Esophagus squamous epithelium (tissue), 5 donors: Measurements from ENCODE around the gene NID1. TPM values are rescaled to one million over a fixed set of nuclear protein-coding genes. Genes with fewer than 3 reads are reported as not detected.

Experiments
- DNase-seq: peaks from one replicate; lab custom pipeline; 2025; lab: John Stamatoyannopoulos, UW
- H3K27ac ChIP-seq, 4 donors: fragments of 200-600 bp; sonication (generic); one replicate each; pipeline ENCODE4 v1.5.1; 2016 to 2019; ENCODE audit warnings: mild to moderate bottlenecking in 1 of 4
- H3K27me3 ChIP-seq, 4 donors: fragments of 200-600 bp; sonication (generic); 1 replicate in 3 of 4; 2 replicates in 1 of 4; pipeline versions ENCODE4 v1.5.1 to v1.6.0; 2017 to 2021; ENCODE audit warnings: antibody characterized with exemption in 1 of 4
- H3K36me3 ChIP-seq, 3 donors: fragments of 200-600 bp; sonication (generic); one replicate each; pipeline ENCODE4 v1.5.1; 2016 to 2019
- H3K4me1 ChIP-seq, 3 donors: fragments of 200-600 bp; sonication (generic); one replicate each; pipeline ENCODE4 v1.5.1; 2017 to 2019
- H3K4me3 ChIP-seq, 4 donors: fragments of 200-600 bp; sonication (generic); 1 replicate in 3 of 4; 2 replicates in 1 of 4; pipeline ENCODE4 v1.5.1; 2016 to 2019; ENCODE audit warnings: mild to moderate bottlenecking in 2 of 4, moderate library complexity in 1 of 4
- H3K9me3 ChIP-seq, 3 donors: fragments of 200-600 bp; sonication (generic); one replicate each; pipeline ENCODE4 v1.5.1; 2016 to 2019
- POLR2A ChIP-seq, 4 donors: fragments of 450-650 bp; IDR thresholded peaks; one replicate each; pipeline ENCODE4 v1.6.1; 2017; ENCODE audit warnings: antibody characterized with exemption in 4 of 4, mild to moderate bottlenecking in 4 of 4, moderate library complexity in 3 of 4
- WGBS, 2 donors: methylation state at CpG; one replicate each; pipeline ENCODE4 v1.1.5; 2018; 5-methylcytosine and 5-hydroxymethylcytosine counted together
- intact Hi-C: fragments of 100-400 bp; cut with DNase I; formaldehyde crosslinking; loops from one replicate; pipeline ENCODE4 v1.15.0; 2022
- total RNA-seq, 4 donors: library from RNA; depleted of rRNA; stranded (reverse); fragments of >200 nt; gene quantifications; one replicate each; pipeline ENCODE4 v1.1.0, GENCODE V29; 2016
- TF ChIP-seq, protein P1 (sequence below), 6 experiments: fragments of 450-650 bp in 4 of 6; fragments of 200-600 bp in 2 of 6; sonication (generic) in 2 of 6; IDR thresholded peaks; one replicate each; pipeline ENCODE4 v1.5.1; 2016 to 2019; ENCODE audit warnings: antibody characterized with exemption in 6 of 6, mild to moderate bottlenecking in 4 of 6, moderate library complexity in 4 of 6
- donor health status: DM: yes; HTN: yes; CAD: no.

NID1 gene
- total RNA-seq, 4 donors from 2014 or later = 3.6 to 120 (median 28.5) TPM

- Histone ChIP-seq H3K9me3 (no peaks in the 10 kb centered on the region), H3K4me3 (no peak overlapping the region), H3K4me1 (no peaks in the 10 kb centered on the region), H3K27ac (no peak overlapping the region), H3K36me3 (peaks cover 5 to 77% (median 8%) of the 10 kb centered on the region in 3 donors), H3K27me3 (no peaks in the 10 kb centered on the region)
- TF ChIP-seq, protein P1, sequence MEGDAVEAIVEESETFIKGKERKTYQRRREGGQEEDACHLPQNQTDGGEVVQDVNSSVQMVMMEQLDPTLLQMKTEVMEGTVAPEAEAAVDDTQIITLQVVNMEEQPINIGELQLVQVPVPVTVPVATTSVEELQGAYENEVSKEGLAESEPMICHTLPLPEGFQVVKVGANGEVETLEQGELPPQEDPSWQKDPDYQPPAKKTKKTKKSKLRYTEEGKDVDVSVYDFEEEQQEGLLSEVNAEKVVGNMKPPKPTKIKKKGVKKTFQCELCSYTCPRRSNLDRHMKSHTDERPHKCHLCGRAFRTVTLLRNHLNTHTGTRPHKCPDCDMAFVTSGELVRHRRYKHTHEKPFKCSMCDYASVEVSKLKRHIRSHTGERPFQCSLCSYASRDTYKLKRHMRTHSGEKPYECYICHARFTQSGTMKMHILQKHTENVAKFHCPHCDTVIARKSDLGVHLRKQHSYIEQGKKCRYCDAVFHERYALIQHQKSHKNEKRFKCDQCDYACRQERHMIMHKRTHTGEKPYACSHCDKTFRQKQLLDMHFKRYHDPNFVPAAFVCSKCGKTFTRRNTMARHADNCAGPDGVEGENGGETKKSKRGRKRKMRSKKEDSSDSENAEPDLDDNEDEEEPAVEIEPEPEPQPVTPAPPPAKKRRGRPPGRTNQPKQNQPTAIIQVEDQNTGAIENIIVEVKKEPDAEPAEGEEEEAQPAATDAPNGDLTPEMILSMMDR (IDR thresholded peaks at IDR 0.05) = no peak
- no peak for TF ChIP-seq POLR2A (IDR thresholded peaks at IDR 0.05)
- intact Hi-C loops = no loop called here
- DNase-seq = no peak
- 85 to 88% methylated on average over 5 to 7 of the region's 7 CpGs for WGBS, 2 donors
Measured at GRCh38 chr1:235992868-235993267, 72.0 kb downstream of the NID1 start.

- Histone ChIP-seq H3K27ac (no peak overlapping the region), H3K4me1 (no peaks in the 10 kb centered on the region), H3K4me3 (no peak overlapping the region), H3K27me3 (no peaks in the 10 kb centered on the region), H3K9me3 (no peaks in the 10 kb centered on the region), H3K36me3 (peaks cover 5 to 77% (median 8%) of the 10 kb centered on the region in 3 donors)
- intact Hi-C loops = no loop called here
- 83 to 86% methylated on average over 12 to 13 of the region's 13 CpGs for WGBS, 2 donors
- TF ChIP-seq, protein P1 (IDR thresholded peaks at IDR 0.05) = no peak
- TF ChIP-seq POLR2A (IDR thresholded peaks at IDR 0.05) = no peak
- DNase-seq = no peak
Measured at GRCh38 chr1:235992346-235992745, 72.5 kb downstream of the NID1 start.

DNA sequence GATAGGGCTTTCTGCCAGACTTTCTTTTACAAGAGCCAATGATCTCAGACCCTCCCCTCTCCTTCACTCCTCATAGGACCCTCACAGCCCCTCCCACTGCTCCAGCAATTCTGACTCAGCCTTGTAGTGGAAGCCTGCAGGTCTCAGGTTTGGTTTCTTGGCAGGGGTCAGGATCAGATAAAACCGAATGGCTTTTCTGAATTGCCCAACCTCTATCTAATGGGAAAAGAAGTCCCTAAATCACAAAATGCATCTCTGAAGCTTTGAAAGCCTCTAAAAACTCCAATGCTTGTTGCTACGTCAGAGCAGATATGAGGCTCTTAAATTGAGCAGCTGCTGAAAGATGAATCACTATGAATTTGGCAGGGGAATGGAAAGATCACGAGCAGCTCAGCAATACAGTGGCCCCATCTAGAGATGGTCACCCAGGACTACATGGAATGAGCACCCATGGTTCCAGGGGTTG lies 74.5 kb downstream of the NID1 start:
- Histone ChIP-seq H3K4me3 (no peak overlapping the region), H3K4me1 (peaks cover 0 to 3% (median 0%) of the 10 kb centered on the region in 3 donors), H3K36me3 (peaks cover 5 to 62% (median 8%) of the 10 kb centered on the region in 3 donors), H3K27me3 (no peaks in the 10 kb centered on the region), H3K27ac (no peak overlapping the region), H3K9me3 (no peaks in the 10 kb centered on the region)
- TF ChIP-seq POLR2A (IDR thresholded peaks at IDR 0.05) = no peak
- TF ChIP-seq, protein P1 (IDR thresholded peaks at IDR 0.05) = no peak
- intact Hi-C loops = no loop called here
- WGBS, 2 donors = 56 to 66% methylated on average over 3 of the region's 3 CpGs
- no peak for DNase-seq

- no peaks in the 10 kb centered on the region for H3K27me3 ChIP-seq
- no peak for DNase-seq
- peaks cover 5 to 59% (median 8%) of the 10 kb centered on the region in 3 donors for H3K36me3 ChIP-seq
- TF ChIP-seq, protein P1 (IDR thresholded peaks at IDR 0.05) = no peak
- no peak for TF ChIP-seq POLR2A (IDR thresholded peaks at IDR 0.05)
- H3K9me3 ChIP-seq = no peaks in the 10 kb centered on the region
- H3K27ac ChIP-seq = no peak overlapping the region
- peaks cover 0 to 16% (median 0%) of the 10 kb centered on the region in 3 donors for H3K4me1 ChIP-seq
- 91 to 100% methylated on average over 1 of the region's 1 CpG for WGBS, 2 donors
- H3K4me3 ChIP-seq = no peak overlapping the region
- intact Hi-C loops = no loop called here
Measured at GRCh38 chr1:235989105-235989504, 75.8 kb downstream of the NID1 start.

DNA sequence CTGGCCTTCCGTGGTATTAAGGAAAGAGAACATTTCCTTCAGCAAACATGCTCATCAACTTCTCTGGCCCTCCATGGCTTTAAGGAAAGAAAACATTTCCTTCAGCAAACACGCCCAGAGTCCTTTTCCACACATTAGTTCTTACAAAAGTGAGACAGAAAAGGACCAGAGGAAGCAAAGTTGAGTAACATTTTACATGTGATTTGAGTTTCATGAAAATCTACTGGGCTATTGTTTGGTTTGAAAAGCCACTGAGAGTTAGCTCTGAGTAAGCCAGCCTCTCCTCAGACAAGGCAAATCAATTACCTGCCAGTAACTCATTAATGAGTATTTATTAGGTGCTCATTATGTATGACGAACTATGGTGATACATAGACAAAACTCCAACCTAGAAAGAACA lies 78.0 kb downstream of the NID1 start:
- DNase-seq = no peak
- peak overlapping the region in 3 of 4 donors; percentile 0 to 69 (median 10) for H3K27ac ChIP-seq
- no peak for TF ChIP-seq POLR2A (IDR thresholded peaks at IDR 0.05)
- TF ChIP-seq, protein P1 (IDR thresholded peaks at IDR 0.05) = no peak
- H3K4me1 ChIP-seq = peaks cover 0 to 30% (median 4%) of the 10 kb centered on the region in 3 donors
- WGBS, 2 donors = 50 to 65% methylated on average over 3 of the region's 3 CpGs
- H3K4me3 ChIP-seq = no peak overlapping the region
- no peaks in the 10 kb centered on the region for H3K9me3 ChIP-seq
- peaks cover 0 to 45% (median 0%) of the 10 kb centered on the region in 3 donors for H3K36me3 ChIP-seq
- intact Hi-C loops = no loop called here
- H3K27me3 ChIP-seq = no peaks in the 10 kb centered on the region
